HEK293 (cell line): ENCODE measurements around the gene SLC9A2.

Experiments used
- KLF16 ChIP-seq: fragments of 450-650 bp; formaldehyde crosslinking; IDR thresholded peaks from 2 replicates; pipeline ENCODE4 v1.5.1; 2017; ENCODE audit warnings: missing biosample characterization, missing genetic modification characterization
- ZBTB7A ChIP-seq: fragments of 450-650 bp; formaldehyde crosslinking; IDR thresholded peaks from 2 replicates; pipeline ENCODE4 v1.5.1; 2016; ENCODE audit warnings: low read depth, missing biosample characterization, missing genetic modification characterization
- ZFP3 ChIP-seq: fragments of 450-650 bp; formaldehyde crosslinking; IDR thresholded peaks from 2 replicates; pipeline ENCODE4 v1.5.1; 2016; ENCODE audit warnings: low read depth, missing biosample characterization, missing genetic modification characterization
- ZNF24 ChIP-seq: fragments of 450-650 bp; formaldehyde crosslinking; IDR thresholded peaks from 2 replicates; pipeline ENCODE4 v1.5.1; 2016; ENCODE audit warnings: missing biosample characterization, missing genetic modification characterization
- ZNF391 ChIP-seq: fragments of 450-650 bp; formaldehyde crosslinking; IDR thresholded peaks from 2 replicates; pipeline ENCODE4 v1.5.1; 2016; ENCODE audit warnings: low read depth, missing biosample characterization, missing genetic modification characterization, borderline replicate concordance
- ZNF510 ChIP-seq: fragments of 450-650 bp; formaldehyde crosslinking; IDR thresholded peaks from 2 replicates; pipeline ENCODE4 v1.5.1; 2018; ENCODE audit warnings: mild to moderate bottlenecking, missing genetic modification characterization, missing biosample characterization; ENCODE audit not compliant: insufficient replicate concordance
- TF ChIP-seq, protein P1 (sequence below): fragments of 450-650 bp; formaldehyde crosslinking; IDR thresholded peaks from 2 replicates; pipeline ENCODE4 v1.5.1; 2016; ENCODE audit warnings: missing biosample characterization, missing genetic modification characterization

DNA sequence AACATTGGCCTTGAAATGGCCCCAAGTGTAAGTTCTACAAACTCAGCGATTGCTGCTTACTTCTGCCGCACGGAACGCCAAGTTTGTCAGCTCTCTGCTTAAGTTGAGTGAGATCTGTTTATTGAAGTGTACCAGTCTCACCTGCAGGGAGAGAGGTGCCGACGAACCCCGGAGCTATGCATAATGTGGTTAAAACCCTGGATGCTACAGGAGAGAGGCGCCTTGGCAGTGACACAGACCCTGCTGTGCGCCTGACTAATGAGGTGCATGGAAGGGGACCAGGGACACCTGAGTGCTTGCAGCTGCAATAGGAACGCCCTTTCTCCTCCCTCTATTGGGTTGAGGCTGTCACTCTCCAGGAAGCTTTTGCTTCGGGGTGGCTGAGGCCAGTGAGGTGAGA is 979 bp downstream of the SLC9A2 start:
- TF ChIP-seq ZNF24 (tag by site-specific recombination), result no peak
- no peak for TF ChIP-seq ZFP3 (tag by site-specific recombination)
- TF ChIP-seq ZBTB7A (tag by site-specific recombination), result no peak
- TF ChIP-seq, protein P1, sequence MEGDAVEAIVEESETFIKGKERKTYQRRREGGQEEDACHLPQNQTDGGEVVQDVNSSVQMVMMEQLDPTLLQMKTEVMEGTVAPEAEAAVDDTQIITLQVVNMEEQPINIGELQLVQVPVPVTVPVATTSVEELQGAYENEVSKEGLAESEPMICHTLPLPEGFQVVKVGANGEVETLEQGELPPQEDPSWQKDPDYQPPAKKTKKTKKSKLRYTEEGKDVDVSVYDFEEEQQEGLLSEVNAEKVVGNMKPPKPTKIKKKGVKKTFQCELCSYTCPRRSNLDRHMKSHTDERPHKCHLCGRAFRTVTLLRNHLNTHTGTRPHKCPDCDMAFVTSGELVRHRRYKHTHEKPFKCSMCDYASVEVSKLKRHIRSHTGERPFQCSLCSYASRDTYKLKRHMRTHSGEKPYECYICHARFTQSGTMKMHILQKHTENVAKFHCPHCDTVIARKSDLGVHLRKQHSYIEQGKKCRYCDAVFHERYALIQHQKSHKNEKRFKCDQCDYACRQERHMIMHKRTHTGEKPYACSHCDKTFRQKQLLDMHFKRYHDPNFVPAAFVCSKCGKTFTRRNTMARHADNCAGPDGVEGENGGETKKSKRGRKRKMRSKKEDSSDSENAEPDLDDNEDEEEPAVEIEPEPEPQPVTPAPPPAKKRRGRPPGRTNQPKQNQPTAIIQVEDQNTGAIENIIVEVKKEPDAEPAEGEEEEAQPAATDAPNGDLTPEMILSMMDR (tag by site-specific recombination), result no peak
- no peak for TF ChIP-seq ZNF391
- no peak for TF ChIP-seq KLF16
- TF ChIP-seq ZNF510 (tag by site-specific recombination), result no peak
